Measurements from ENCODE around the gene ASAP2.

ASAP2 gene

DNA sequence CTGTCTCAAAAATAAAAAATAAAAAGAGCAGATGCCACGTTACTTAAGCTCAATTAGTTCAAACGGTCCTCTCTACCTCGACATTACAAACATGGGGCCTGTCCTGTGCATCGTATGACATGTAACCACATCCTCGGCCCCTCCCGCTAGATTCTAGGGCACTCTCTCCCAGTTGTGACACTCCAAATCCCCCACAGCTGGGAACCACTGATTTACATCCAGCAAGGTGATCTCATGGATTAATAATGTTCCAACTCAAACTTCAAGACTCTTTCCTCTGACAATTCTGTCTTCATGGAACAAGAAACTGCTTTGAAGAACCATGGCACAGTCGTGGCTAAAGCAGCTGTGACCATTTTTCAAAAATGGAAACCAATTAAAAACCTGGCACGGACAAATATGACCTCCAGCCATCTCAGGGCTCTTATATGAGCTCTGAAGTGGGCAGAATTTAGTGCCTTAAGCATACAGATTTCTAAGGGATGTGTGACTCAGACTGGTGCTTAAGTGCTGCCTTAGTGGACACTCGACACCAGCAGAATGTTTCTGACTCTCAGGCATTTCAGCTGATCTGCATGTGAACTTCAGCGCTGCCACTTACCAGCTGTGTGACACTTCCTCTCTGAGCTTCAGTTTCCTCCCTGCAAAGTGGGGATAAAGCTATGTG, 31.7 kb upstream of the ASAP2 start:
- TF ChIP-seq, protein P1, sequence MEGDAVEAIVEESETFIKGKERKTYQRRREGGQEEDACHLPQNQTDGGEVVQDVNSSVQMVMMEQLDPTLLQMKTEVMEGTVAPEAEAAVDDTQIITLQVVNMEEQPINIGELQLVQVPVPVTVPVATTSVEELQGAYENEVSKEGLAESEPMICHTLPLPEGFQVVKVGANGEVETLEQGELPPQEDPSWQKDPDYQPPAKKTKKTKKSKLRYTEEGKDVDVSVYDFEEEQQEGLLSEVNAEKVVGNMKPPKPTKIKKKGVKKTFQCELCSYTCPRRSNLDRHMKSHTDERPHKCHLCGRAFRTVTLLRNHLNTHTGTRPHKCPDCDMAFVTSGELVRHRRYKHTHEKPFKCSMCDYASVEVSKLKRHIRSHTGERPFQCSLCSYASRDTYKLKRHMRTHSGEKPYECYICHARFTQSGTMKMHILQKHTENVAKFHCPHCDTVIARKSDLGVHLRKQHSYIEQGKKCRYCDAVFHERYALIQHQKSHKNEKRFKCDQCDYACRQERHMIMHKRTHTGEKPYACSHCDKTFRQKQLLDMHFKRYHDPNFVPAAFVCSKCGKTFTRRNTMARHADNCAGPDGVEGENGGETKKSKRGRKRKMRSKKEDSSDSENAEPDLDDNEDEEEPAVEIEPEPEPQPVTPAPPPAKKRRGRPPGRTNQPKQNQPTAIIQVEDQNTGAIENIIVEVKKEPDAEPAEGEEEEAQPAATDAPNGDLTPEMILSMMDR (IDR thresholded peaks at IDR 0.05; ENCODE audit: low read depth, low read length, missing control alignments): no peak
- no peak overlapping the region for H3K4me3 ChIP-seq (ENCODE audit: low read depth, low read length)
- DNase-seq (ENCODE audit: low read depth): no peak

GRCh38 chr2:9178110-9178903, 28.3 kb upstream of the ASAP2 start:
- no peak for DNase-seq (ENCODE audit: low read depth)
- no peak overlapping the region for H3K4me3 ChIP-seq (ENCODE audit: low read depth, low read length)
- TF ChIP-seq, protein P1 (IDR thresholded peaks at IDR 0.05; ENCODE audit: low read depth, low read length, missing control alignments): no peak

GRCh38 chr2:9178904-9179571, 27.6 kb upstream of the ASAP2 start:
- DNase-seq (ENCODE audit: low read depth): no peak
- no peak overlapping the region for H3K4me3 ChIP-seq (ENCODE audit: low read depth, low read length)
- TF ChIP-seq, protein P1 (IDR thresholded peaks at IDR 0.05; ENCODE audit: low read depth, low read length, missing control alignments): no peak

DNA sequence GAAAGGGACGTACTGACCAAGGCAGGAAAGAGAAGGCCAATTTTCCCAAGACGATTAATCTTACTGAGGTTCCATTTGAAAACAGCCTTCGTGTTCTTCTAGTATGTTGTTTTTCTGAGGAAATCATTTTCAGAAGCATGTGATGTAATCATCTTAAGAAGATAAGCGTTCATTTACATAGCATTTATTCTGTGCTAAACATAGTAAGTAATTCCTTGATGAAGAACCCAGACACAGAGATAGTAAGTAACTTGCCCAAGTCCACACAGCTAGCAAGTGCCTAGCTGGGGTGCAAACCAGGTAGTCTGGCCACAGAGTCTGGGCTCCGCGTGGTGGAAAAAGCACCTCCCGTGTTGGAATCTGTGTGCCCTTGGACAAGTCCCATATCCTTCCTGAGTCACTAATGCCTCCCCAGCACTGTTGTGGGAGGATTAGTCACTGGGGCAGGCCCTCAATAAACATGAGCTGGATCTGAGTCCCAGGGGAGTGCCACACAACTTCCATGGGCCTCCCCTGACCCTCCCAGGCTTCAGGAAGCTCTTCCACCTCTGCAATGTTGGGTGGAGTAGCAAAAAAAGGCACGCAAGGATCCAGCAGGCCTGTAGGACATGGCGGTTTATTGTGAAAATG, 26.9 kb upstream of the ASAP2 start:
- H3K4me3 ChIP-seq (ENCODE audit: low read depth, low read length): no peak overlapping the region
- no peak for DNase-seq (ENCODE audit: low read depth)
- TF ChIP-seq, protein P1 (IDR thresholded peaks at IDR 0.05; ENCODE audit: low read depth, low read length, missing control alignments): no peak

DNA sequence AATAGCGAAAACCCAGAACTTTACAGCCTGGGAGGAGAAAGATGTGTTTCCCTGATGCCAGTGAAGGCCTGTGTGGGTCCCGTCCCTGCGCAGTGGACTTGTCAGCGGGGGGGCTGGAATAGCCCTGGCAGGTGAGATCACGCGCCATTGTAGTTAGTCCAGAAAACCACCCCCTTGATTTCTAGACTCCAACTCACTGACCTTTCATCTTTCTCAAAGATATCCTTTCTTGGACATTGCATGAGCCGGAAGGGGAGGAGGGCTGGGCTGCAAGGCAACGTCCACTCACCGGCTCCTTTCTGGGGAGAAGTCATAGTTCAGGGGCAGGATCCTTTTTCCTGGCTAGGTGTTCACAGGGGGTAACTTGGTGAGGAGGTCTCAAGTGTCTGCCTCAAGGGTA, 22.3 kb upstream of the ASAP2 start:
- TF ChIP-seq, protein P1 (IDR thresholded peaks at IDR 0.05; ENCODE audit: low read depth, low read length, missing control alignments): no peak
- no peak overlapping the region for H3K4me3 ChIP-seq (ENCODE audit: low read depth, low read length)
- no peak for DNase-seq (ENCODE audit: low read depth)

DNA sequence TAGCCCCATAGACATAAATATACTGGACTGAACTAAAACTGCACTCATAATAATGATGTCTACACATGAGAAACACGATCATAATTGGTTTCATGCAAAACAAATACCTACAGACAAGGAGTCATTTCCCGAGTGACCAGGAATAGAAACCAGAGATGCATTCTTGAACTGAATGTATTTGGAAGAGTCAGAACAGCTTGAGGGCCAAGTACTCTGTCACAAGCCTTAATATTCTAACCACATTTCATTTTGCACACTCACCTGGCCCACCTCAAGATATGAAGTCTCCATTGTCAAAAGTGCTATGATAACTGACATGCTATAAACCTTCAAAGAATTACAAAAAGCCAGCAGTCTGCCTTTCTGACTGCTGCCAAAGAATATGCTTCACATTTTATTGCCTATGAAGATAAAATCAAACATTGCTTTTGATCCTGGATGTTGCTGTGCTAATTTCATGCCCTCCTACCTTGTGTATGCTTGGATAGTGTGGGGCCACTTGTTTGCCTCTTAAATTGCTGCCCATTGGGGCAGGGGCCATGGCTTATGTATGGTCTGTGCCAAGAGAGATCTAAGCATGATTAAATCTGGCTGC, 18.9 kb upstream of the ASAP2 start:
- TF ChIP-seq, protein P1 (IDR thresholded peaks at IDR 0.05; ENCODE audit: low read depth, low read length, missing control alignments): no peak
- H3K4me3 ChIP-seq (ENCODE audit: low read depth, low read length): no peak overlapping the region
- DNase-seq (ENCODE audit: low read depth): no peak
